GM18526 (cell line): ENCODE measurements around the gene FASTK.

Experiments used
- POLR2A ChIP-seq: IDR thresholded peaks from 3 replicates; pipeline ENCODE4 v1.6.1; 2011; ENCODE audit not compliant: insufficient read length; ENCODE audit errors: extremely low read depth

FASTK gene

DNA sequence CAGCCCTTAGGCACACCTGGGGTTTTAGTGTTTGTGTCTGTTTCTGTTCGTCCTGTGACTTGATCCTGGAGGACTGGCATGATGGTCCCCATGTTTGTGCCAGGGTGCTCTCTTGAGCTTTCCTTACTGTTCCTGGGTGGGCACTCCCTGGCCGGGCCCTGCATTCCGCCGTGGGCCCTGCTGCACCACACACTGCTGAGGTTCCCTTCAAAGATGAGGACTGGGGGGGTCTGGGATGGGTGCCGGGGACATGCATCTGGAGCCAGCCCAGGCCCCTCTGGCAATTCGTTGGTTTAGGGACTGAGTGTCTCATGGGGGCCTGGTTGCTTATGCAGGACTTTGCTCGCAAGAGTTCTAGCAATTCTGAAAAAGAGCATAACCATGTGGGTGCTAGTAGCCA is 10.4 kb upstream of the FASTK start:
- no peak for TF ChIP-seq POLR2A

DNA sequence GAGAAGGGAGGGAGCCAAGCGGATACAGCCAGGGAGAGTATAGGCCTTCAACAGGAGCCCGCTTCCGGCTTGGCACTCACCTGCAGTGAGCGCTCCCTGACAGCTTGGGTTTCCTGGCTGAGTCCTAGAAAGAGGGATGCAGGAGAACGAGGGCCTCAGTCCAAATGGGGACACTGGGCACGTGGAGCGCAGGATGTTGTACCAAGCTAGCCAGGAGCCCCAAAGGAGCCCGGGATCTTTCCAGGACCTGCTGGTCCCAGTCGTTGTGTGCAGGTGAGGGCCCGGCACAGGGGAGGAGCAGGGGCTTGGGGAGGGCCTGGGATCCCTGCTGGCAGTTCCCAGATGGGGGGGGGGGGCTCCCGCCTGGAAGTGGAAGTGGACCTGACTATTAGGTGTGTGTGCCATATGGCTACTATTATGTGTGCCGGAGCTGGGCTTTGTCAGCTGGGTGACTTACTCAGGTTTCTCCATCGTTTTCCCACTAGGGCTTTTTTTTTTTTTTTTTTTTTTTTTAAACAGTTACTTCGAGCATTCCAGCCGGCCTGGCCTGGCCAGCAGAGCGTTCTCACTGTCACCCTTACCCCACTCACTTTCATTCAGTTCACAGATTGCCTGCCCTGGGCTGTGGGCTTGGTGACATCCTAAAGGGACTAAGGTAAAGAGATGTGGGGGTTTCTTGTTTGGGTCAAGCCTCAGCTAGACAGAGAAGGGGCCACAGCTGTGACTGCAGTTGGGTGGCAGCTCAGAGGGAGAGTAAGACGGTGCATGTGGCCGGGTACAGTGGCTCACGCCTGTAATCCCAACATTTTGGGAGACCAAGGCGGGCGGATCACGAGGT is 9.5 kb upstream of the FASTK start:
- no peak for TF ChIP-seq POLR2A

DNA sequence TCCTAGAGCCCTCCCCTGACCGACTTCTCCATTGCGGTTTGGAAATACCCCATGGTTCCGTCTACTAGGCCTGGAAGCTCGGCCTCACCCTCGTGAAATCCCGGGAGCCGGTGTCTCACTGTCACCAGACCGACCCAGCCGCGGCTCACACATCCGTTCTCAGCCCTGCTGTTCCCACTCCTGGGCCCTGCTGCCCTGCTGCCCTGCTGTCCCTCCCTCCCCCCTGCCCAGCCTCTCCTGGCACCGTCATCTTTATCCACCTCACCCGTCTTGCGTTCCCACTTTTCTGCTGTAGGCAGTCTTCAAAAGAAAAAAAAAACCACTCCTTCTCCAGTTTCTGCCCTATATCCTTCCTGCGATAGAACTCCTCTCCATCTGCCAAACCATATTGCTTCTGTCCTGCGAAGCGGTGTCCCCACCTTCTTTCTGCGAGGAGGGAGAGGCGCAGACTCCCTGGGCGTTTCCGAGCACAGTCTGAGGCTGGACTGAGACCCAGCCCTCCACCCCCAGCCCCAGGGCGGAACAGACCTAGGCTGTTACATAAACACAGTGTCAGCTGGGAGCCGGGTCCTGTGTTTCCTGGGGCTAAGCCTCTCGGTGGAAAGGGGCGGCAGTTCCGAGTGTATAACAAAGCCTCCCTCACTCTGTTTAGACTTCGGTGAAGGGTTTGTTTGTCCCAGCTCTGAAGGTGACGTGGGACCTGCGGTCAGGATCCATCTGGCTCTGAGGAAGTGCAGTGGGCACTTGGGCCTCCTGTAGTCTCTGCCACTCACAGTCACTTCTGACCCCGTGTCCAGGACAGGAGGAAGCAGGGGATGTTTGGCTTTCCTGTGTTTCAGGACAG is 8.5 kb upstream of the FASTK start:
- no peak for TF ChIP-seq POLR2A

DNA sequence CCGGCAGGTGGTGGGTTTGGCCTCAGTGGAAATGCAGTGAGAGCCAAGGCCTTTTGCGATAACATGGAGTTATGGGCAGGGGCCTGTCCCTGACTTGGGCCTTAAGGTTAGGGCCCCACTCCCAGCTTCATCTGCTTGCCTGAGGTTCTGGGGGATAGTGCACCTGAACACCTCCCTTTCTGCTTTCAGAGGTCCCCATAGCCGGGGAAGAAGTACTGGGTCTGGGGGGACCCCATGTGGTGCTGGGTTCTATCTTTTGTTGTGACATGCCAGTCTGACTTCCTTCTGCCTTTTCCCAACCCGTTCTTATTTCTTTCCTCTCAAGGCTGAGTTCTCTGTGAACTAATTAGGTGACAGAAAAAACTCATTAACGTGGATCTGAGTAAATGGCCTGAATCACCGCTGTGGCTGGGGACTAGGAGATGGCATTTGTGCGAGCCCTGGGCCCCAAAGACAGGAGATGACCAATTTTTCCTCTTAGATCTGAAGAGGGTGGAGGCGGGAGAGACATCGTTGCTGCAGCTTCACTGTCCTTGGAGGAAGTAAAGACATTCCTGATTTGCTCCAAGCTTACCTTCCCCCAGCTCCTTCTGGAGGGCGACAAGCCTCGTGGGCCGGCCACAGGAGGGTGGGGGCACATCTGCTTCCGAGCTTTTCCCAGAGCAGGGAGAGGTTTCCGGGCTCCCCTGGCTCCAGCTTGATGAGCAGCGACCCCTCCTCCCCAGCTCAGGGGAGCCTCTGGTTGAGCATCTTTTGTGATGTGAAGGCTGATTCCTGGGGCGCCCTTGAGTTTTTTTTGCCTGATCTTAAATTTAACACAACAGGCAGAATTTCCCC is 7.6 kb upstream of the FASTK start:
- TF ChIP-seq POLR2A: no peak

DNA sequence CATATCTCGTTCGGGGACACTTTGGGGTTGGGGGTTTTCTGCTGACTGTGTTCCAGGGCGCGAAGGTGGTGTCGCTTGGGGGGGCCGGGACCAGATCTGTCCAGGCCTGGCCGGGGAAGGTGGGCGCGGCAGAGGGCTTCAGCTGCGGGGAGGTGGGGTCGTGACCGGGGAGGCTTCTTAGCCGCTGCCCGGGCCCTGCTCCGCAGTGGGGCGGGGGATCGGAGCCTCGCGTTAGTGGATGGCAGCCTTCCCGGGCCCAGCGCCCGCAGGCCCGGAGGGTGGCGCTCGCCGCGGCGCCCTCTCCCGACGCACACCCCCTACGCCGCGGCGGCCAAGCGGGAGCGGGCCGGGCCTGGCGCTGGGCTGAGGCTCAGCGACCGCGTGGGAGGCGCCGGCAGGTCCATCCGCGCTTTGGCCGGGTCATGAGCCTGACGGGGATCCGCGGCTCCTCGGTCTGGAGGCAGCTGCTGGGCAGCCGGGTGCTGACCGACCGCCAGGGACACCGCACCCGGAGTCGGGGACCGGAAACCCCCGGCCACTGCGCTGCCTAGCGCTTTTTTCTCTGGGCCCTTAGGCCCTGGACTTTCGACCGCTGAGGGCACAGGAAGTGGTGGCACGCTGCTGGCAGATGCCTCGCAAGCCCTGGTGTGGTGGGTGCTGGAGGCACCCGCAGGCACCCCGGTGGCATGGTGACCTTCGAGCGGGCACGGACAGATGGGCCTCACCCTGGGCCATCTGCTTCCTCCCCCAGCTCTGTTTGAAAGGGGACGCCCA is 6.8 kb upstream of the FASTK start:
- TF ChIP-seq POLR2A: peak; percentile 40

DNA sequence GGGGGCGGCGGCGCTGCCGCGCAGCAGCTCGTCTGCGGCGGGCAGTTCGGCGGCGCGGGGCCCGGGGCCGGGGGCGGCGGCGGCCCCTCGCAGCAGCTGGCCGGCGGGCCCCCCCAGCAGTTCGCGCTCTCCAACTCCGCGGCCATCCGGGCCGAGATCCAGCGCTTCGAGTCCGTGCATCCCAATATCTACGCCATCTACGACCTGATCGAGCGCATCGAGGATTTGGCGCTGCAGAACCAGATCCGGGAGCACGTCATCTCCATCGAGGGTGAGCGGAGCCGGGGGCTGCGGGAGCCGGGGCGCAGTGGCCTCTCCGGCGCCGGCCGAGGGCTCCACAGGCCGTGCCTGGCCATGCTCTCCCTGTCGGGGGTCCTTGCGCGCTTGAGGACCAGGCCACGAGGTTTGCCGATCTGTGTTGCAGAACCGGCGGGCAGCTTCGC is 6.2 kb upstream of the FASTK start:
- TF ChIP-seq POLR2A: no peak

DNA sequence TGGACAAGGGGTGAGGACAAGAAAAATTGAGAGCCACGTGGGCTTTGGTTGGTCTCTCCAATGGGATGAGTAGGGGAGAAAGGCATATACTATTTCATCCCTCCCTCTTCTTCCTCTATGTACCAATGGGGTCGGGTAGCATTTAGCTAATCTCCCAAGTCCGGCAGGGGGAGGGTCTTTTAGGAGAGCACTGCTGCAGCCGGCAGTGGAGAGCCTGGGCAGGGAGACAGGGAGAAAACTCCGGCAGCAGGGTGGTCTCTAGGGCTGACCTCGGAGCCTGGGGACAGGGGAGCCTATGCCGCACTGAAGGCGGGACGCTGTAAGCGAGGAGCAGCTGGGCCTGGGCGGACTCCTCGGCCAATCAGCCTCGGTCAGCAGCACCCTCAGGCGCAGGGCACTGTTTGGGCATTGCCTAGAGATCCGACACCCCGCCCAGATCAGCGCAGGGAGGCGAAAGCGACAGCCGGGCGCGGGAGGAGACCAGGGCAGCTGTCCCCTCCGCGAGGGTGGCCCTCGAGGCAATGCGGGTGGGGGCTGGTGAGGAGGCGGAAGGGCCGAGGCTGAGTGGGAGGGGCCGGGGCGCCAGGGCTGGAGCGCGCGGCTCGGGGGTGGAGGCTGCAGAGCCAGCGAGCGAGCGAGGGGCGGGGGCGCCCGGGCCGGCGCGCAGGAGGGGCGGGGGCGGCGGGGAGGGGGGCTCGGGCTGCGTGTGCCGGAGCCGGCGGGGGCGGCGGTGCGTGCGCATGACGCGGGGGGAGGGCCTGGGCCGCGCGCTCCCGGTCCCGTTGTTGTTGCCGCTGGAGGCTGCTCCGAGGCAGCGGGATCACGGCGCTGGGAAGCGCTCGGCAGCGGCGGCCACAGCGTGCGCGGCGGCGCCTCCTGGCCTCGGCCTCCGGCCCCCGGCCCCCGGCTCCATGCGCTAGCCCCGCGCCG is 5.3 kb upstream of the FASTK start, which contains the start of gene AGAP3:
AGAP3 (plus strand) TSS at position 785 of the 930 bp plus-strand sequence. CDS start 267 bp downstream, outside the sequence.
- TF ChIP-seq POLR2A: peak; percentile 64

DNA sequence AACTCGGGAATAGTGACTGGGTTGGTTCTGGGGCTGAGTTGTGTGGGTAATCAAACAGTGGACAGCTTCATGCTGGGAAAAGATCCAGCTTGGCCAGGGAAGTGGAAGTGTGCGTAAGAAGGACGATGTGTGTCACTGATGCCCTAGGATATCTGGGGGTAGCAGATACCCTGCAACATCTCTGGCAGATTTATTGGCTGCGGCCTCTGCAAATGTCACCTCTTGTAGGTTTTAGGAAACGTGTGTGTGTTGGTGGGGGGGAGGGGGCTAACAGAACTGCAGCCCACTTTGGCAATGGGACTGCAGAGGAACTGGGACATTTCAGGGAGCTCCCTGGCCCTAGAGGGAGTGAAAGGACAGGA is 4.7 kb upstream of the FASTK start:
- TF ChIP-seq POLR2A: no peak

DNA sequence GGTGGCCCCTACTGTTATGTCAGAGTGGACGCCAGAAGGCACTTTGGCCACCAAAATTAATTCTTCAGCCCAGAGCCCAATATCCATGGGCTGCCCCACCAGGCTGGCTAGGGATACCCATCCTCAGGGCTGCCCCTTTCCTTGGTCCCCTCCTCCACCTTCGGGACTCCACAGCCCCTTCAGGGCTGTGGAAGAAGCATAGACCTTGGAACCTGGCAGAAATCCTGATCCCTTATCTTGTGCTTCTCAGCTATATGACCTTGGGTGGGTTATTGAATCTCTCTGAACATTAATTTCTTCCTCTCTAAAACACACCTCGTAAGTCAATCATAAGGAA is 3.2 kb upstream of the FASTK start:
- TF ChIP-seq POLR2A: no peak

DNA sequence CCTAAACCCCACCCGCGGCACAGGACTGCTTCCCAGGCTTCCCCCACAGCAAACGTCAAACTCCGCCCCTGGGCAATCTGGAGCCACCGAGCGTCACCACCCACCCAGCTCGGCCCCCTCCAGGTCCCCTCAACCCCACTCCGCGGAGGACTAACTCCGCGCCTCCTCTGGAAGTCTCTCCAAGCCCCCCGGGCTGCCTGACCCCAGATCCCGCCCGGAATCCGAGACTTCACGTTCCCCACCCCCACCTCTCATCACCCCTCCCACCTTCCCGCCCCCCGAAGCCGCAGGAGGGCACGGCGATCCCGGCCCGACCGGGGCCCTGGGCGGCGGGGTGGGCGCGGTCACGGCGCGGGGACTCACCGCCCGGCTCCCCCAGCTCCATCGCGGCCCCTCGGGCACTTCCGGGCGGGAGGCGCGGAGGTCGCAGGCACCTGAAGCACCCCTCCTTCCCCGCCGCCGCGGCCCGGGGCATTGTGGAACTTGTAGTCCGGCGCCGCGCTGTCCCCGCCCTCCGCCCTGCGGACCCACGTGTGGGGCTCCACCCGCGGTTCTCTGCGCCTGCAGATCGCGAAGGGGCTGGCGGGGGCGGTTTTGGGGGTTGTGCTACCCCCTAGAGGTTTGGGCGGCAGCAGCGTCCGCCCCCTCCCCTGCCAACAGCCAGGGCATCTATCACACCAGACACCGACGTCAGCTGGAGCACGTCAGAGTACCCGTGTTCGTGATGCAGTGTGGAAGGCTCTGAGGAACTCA is 2.6 kb upstream of the FASTK start, which contains the start of gene TMUB1:
TMUB1 (minus strand) TSS at position 423 of the 753 bp plus-strand sequence. CDS start 930 bp downstream, outside the sequence.
- TF ChIP-seq POLR2A: peak; percentile 57

DNA sequence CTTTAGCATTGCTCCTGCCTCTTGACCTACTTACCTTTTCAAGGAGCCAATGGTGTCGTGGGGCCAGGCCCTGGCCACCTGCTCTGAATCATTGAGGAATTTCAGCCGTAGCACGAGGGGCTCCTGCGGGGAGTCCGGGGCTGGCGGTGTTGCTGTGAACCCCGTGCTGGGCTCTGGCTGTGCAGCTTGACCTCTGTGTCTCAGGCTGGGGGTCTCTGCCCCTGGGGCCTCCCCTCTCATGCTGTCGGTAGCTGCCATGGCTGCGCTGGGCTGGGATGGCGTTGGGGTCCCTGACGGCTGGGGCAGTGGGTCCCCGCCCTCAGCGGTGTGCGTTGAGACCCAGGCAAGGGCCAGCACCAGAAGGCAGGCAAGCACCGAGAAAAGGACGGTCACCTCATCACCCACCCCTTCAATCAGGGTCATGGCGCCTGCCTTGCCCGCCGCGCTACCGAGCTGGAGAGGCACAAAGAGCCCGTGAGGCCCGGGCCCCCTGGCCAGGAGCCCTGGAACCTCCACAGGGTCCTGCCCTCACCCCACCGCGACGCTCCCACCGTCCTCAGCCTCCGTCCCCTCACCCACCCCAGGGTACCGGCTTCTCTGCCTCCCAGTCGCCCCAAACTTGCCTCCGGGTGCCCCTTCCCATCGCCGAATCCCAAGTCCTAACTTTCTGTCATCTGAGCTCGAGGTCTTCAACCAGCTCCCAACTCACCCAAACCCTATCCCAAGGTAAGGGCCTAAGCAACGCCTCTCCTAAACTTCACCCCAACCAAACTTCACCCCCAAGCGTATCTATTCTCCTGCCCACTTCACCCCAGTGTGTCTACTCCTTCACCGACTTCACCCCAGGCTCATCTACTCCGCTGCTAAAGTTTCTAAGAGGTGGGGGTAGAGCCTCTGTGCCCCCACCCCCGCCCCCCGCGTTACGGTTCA is 1.8 kb upstream of the FASTK start:
- TF ChIP-seq POLR2A: no peak
